Brain microvascular endothelial cell (primary cell): ENCODE data around the gene ATRN.
A peak's percentile ranks its signal among the peaks of the same experiment; 100 is the strongest.

Experiments
- DNase-seq: peaks from one replicate; pipeline ENCODE4 v3.0.0-alpha.2; 2020
- H3K27ac ChIP-seq: fragments of 250-450 bp; sonication (Bioruptor Pico); 2 replicates; pipeline ENCODE4 v1.5.1; 2020; ENCODE audit warnings: mild to moderate bottlenecking, moderate library complexity
- H3K27me3 ChIP-seq: fragments of 250-450 bp; sonication (Bioruptor Pico); replicated peaks from 2 replicates; pipeline ENCODE4 v1.5.1; 2020; ENCODE audit warnings: mild to moderate bottlenecking
- H3K36me3 ChIP-seq: fragments of 250-450 bp; sonication (Bioruptor Pico); replicated peaks from 2 replicates; pipeline ENCODE4 v1.5.1; 2020; ENCODE audit warnings: mild to moderate bottlenecking
- H3K4me3 ChIP-seq: 2 replicates; pipeline ENCODE4 v1.5.1; 2011; ENCODE audit warnings: low read depth, mild to moderate bottlenecking, control low read depth, low read length, moderate library complexity
- in situ Hi-C: cut with HindIII; loops from 2 replicates; pipeline ENCODE4 v1.10.0; 2017; ENCODE audit warnings: low sequenced_read_pairs, low pct_ligation_motif_present
- TF ChIP-seq, protein P1 (sequence below): IDR thresholded peaks from 2 replicates; pipeline ENCODE4 v1.5.1; 2011; ENCODE audit warnings: low read depth, mild to moderate bottlenecking, moderate library complexity, low read length, control low read depth, inconsistent platforms; ENCODE audit errors: missing control alignments

Gene ATRN

DNA sequence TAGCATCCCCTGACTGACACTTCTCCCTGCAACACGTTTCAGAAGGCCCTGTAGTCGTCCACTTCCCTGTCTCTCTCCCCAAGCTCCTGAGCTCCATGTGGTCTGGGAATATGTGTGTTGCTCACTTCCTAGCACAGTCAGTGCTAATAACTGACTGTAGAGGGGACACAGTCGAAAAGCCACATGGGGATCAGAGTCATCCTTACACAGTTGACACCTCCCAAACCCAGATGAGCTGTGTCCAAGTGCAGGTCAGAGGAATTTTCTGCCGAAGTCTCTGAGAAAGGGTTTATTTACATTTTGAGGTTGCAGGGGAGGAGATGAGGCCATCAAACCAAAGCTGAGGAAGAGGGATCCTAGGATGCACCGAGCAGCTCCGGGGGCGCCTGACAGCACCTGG, 214.5 kb downstream of the ATRN start:
- TF ChIP-seq, protein P1, sequence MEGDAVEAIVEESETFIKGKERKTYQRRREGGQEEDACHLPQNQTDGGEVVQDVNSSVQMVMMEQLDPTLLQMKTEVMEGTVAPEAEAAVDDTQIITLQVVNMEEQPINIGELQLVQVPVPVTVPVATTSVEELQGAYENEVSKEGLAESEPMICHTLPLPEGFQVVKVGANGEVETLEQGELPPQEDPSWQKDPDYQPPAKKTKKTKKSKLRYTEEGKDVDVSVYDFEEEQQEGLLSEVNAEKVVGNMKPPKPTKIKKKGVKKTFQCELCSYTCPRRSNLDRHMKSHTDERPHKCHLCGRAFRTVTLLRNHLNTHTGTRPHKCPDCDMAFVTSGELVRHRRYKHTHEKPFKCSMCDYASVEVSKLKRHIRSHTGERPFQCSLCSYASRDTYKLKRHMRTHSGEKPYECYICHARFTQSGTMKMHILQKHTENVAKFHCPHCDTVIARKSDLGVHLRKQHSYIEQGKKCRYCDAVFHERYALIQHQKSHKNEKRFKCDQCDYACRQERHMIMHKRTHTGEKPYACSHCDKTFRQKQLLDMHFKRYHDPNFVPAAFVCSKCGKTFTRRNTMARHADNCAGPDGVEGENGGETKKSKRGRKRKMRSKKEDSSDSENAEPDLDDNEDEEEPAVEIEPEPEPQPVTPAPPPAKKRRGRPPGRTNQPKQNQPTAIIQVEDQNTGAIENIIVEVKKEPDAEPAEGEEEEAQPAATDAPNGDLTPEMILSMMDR, result no peak
- H3K36me3 ChIP-seq, result no peaks in the 10 kb centered on the region
- no peak for DNase-seq
- H3K27ac ChIP-seq, result no peak overlapping the region
- peaks cover 8% of the 10 kb centered on the region for H3K27me3 ChIP-seq
- no peak overlapping the region for H3K4me3 ChIP-seq
- in situ Hi-C loops, result no loop called here

DNA sequence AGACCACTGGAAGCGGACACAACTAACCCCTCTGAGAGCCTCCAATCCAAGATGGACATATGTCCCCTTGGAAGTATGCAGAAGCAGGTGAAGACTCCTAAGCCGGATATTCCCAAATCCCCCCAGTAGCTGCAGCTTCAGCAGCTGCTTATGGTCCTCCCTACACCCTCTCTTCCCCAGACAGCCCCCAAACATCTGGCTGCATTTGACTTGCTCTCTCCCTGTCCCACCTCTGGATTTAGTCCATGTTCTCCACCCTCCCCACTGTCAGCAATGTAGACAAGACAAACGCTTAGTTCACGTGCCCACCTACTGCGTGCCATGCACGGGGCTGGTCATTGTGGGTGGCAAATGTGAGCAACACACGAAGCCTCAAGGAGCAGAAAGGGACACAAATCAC, 215.6 kb downstream of the ATRN start:
- TF ChIP-seq, protein P1, result no peak
- no peaks in the 10 kb centered on the region for H3K36me3 ChIP-seq
- no peak overlapping the region for H3K4me3 ChIP-seq
- in situ Hi-C loops, result no loop called here
- no peak for DNase-seq
- H3K27me3 ChIP-seq, result peaks cover 8% of the 10 kb centered on the region
- H3K27ac ChIP-seq, result no peak overlapping the region

DNA sequence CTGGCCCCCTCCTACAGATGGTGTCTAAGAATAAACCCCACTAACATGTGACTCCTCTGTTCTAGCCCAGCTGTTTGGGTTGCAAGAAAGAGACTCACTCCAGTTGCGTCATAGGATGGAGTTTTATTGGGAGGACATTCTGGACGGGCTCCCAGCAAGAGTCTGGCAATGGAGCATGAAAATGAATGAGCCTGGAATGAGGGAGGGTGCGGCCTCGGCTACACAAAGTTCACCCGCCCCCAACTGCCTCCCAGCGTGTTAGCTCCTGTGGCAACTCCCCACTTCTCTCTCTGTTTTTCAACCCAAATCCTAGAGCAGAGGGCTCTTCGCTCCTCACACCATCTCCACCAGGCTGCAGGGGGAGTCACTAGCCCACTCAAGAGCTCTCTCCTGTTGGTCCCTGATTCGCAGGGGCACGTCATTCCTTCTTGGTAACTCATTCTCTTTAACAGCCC, 216.1 kb downstream of the ATRN start:
- peak; percentile 56 for DNase-seq
- no peak overlapping the region for H3K27ac ChIP-seq
- peaks cover 5% of the 10 kb centered on the region for H3K27me3 ChIP-seq
- H3K4me3 ChIP-seq, result no peak overlapping the region
- TF ChIP-seq, protein P1, result peak; percentile 41
- H3K36me3 ChIP-seq, result no peaks in the 10 kb centered on the region
- in situ Hi-C loops, result no loop called here

DNA sequence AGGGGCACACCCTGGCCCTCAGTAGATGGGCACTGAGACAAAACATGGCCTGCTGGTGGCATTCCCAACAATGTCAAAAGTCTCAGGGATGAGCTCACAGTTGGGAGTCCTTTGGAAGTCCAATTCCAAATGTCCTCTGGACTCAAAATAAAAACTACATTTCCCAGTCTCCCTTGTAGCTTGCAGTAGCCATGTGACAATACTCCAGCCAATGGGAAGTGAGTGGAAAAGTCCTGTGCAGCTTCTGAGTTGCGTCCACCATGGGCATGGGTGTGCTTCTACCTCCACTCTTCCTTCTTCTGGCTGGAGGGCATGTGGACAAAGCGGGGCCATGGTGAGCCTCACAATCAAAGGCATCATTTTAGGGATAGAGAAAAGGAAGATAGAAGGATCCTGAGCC, 216.8 kb downstream of the ATRN start:
- no peak overlapping the region for H3K27ac ChIP-seq
- in situ Hi-C loops, result no loop called here
- TF ChIP-seq, protein P1, result no peak

DNA sequence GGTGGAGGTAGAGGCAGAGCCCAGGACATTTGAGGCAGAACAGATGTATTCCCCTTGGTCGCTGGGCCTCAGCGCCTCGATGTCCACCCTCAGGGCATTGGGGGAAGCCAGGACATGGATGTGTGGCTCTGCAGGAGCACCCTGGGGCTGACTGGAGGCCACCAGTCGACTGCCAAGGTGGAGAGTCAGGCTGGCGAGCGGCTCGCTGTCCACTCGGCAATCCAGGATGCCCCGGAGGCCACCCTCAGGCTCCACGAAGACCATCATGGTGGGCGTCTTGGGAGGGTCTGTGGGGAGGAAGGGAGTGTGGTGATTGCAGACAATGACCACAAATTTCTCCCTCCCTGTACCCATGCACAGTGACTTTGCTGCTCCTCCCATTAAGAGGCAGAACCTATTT, 219.2 kb downstream of the ATRN start:
- H3K36me3 ChIP-seq, result no peaks in the 10 kb centered on the region
- in situ Hi-C loops, result no loop called here
- DNase-seq, result no peak
- H3K27me3 ChIP-seq, result no peaks in the 10 kb centered on the region
- no peak overlapping the region for H3K27ac ChIP-seq
- TF ChIP-seq, protein P1, result no peak
- H3K4me3 ChIP-seq, result no peak overlapping the region

More for the DNA sequence above, 216.8 kb downstream of the ATRN start:
- peak; percentile 19 for DNase-seq
- Histone ChIP-seq H3K27me3 (no peaks in the 10 kb centered on the region), H3K36me3 (no peaks in the 10 kb centered on the region), H3K4me3 (no peak overlapping the region)

DNA sequence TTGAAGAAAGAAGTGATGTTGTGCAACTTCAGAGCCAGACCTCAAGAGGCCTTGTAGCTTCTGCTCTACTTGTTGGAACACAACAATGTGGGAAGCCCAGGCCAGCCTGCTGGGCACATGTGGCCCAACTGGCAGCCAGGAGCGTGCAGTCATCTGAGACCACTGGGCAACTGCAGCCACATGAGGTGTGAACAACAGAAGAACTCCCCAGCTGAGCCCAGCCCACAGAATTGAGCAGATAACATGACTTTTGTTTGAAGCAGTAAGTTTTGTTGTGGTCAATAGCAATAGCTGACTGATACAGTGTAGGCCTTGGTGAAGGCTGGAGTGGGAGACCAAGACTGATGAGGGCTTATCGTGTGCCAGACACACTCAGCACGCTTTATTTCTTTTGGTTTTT, 219.6 kb downstream of the ATRN start:
- in situ Hi-C loops, result no loop called here
- H3K27ac ChIP-seq, result no peak overlapping the region
- no peaks in the 10 kb centered on the region for H3K27me3 ChIP-seq
- H3K36me3 ChIP-seq, result no peaks in the 10 kb centered on the region
- TF ChIP-seq, protein P1, result no peak
- no peak overlapping the region for H3K4me3 ChIP-seq
- no peak for DNase-seq
